MM.1S (cell line): Measurements from ENCODE around the gene SHMT1.

ENCODE experiments used
- EZH2 ChIP-seq: fragments of 300-600 bp; sonication (generic); optimal IDR thresholded peaks from 2 replicates; pipeline ENCODE3; 2017; ENCODE audit warnings: low read depth, mild to moderate bottlenecking, antibody characterized with exemption, low read length, mixed read lengths
- TF ChIP-seq, protein P1 (sequence below): fragments of 300-600 bp; sonication (generic); IDR thresholded peaks from 2 replicates; pipeline ENCODE4 v1.5.1; 2016; ENCODE audit warnings: antibody characterized with exemption, low read length, mixed read lengths

DNA sequence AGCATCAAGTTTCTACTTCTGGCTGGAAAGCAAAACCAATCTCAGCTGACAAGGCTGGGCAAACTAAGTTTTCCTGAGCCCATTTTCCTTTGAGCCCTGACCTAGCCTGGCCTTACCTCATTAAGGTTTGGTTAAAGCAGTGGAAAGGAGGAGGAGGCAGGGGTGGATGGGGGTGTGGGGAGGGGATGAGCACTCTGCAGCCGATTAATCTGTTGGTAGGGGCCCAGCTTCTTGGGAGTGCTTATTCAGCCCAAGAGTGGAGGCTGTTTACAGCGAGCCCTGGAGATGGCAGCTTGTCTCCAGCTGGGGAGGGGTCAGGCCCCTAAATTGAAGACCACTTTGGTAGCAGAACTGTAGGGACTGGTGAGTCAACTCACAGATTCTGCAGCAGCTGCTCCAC, 36.3 kb downstream of the SHMT1 start:
- TF ChIP-seq, protein P1, sequence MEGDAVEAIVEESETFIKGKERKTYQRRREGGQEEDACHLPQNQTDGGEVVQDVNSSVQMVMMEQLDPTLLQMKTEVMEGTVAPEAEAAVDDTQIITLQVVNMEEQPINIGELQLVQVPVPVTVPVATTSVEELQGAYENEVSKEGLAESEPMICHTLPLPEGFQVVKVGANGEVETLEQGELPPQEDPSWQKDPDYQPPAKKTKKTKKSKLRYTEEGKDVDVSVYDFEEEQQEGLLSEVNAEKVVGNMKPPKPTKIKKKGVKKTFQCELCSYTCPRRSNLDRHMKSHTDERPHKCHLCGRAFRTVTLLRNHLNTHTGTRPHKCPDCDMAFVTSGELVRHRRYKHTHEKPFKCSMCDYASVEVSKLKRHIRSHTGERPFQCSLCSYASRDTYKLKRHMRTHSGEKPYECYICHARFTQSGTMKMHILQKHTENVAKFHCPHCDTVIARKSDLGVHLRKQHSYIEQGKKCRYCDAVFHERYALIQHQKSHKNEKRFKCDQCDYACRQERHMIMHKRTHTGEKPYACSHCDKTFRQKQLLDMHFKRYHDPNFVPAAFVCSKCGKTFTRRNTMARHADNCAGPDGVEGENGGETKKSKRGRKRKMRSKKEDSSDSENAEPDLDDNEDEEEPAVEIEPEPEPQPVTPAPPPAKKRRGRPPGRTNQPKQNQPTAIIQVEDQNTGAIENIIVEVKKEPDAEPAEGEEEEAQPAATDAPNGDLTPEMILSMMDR = no peak
- no peak for TF ChIP-seq EZH2
